DMS79 (cell line): ENCODE data around the gene CCL3.
"Not testable (repeated sequence)": the region's sequence is repeated elsewhere in the genome, so short reads cannot be mapped to it uniquely, and the experiment has no call there.

ENCODE experiments used
- DNase-seq: peaks from one replicate; lab custom pipeline; 2025; lab: John Stamatoyannopoulos, UW

The CCL3 gene

DNA sequence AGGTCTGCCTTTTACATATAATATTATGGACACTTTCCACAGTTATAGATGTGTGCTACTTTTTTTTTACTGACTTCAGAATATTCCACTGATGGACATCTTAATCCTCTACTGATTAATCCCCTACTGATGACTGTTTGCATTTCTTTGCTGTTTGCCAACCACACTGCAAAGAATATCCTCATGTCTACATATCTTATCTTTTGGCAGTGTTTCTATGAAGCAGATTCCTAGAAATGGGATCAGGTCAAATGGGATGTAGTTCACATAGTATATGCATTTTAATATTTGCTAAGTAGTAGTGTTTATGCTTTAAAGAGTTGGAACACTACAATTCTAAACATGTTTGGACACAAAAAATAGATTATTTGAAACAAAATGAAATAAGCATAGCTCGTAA, 3.2 kb downstream of the CCL3 start:
- no peak for DNase-seq

DNA sequence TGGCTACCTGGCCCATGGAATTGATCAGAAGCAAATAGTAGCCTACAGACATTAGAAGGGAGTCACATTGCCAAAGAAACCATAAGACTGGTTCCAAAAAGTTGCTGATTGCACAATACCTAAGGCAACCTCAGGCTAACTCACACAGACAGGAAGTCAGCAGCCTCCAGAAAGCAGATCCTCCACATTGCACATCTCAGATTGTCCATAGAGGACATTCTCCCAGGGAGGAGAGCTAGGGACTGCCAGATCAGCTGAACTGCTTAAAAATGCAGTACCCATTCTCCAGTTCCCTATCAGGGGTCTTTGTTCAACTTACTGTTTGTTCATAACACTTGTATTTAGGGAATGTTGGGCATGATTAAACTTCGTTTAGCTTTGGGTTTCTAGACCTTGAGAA, 4.2 kb downstream of the CCL3 start:
- no peak for DNase-seq

DNA sequence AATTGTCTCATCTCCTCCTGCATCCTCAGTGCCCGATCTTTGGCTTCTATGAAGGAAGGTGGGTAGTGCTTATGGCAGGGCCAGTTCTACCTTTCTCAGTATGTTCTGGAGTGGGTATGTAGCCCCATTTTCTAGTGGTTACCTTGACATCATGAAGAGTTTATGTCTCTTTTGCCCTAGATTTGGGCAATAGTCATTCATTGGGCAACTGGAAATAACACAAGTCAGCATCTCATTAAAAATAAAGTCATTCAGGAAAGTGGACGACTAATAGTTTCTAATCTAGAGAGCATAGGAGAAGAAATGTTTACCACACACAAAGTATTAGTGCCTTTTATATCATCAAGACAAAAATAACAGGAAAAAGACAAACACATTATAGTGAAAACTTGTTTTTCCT, 6.3 kb downstream of the CCL3 start:
- DNase-seq, result not testable (repeated sequence)

DNA sequence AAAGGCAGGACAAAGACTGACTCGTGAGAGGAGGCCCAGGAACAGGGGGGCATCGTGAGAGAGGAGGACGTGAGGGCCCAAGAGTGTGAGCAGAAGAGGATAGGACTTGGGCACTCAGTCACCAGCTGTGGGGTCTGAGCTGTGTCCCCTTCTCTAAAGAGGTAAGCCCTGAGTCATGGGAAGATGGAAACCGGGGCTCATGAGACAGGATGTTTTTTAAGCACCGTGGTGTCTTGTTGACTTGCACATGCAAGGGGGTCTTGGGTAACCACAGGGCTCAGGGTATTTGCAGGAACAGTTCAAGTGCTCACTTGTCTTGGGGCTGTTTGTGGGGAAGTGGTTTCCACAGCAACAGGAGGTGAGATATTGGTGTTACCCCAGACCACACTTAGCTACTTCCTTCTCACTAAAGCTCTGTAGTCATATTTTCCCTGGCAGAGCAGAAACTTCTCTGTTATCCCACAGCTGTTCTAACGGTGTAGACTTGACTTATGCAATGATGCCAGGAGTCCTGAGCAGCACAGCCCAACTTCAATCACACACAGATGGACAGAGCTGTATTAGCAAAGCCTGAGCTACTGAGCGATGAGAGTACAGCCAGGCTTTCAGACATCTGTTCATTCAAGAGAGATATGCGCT, 7.3 kb downstream of the CCL3 start:
- DNase-seq, result peak; percentile 32

DNA sequence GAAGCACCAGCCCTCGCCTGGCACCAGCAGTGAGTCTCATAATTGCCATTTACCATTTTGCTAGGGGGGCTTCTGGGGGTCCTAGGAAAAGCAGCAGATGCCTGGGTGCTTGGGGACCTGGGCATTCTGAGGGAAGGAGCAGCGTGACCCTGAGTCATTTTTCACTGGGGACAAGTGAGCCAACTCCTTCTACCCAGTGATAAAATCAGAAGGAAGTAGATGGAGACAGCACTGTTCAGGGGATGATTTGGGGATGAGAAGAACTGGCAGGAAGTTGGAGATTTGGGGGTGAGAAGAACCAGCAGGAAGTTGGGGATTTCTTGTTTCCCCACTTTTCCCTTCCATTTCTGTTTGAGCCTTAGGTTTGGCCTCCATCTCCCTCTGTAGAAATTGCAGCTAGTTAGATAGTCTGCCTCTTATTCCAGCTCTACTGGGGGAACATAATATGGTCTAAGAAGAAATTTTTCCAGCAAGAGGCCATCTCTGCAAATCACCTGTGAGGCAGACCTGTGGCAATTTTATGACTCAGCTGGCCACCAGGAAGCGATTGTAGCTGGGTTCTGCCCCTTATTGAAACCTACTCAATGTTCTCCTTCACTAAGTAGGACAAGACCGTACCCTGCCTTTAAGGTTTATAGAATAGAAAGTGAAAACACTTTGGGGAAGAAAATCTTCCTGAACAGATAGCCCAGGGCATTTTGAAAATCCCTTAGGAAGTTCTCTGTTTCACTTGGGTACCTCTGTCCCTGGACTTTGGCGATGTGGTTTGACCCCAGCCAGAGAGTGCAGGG, 8.1 kb downstream of the CCL3 start:
- DNase-seq, result not testable (repeated sequence)

DNA sequence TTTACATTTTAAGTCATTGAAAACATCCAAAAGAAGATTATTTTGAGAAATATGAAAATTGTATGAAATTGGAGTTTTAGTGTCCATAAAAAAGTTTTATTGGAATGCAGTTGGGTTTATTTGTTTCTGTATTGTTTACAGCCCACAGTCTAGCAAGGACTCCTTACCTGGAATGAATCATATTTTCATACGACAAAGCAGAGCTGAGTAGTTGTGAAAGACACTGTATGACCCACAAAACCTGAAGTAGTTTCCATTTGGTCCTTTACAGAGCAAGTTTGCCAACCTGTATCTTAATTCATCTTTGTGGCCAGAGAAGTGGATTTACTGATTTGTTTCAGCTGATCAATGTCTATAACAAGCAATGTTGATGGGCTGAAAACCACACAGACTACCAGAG, 15.6 kb downstream of the CCL3 start:
- no peak for DNase-seq

DNA sequence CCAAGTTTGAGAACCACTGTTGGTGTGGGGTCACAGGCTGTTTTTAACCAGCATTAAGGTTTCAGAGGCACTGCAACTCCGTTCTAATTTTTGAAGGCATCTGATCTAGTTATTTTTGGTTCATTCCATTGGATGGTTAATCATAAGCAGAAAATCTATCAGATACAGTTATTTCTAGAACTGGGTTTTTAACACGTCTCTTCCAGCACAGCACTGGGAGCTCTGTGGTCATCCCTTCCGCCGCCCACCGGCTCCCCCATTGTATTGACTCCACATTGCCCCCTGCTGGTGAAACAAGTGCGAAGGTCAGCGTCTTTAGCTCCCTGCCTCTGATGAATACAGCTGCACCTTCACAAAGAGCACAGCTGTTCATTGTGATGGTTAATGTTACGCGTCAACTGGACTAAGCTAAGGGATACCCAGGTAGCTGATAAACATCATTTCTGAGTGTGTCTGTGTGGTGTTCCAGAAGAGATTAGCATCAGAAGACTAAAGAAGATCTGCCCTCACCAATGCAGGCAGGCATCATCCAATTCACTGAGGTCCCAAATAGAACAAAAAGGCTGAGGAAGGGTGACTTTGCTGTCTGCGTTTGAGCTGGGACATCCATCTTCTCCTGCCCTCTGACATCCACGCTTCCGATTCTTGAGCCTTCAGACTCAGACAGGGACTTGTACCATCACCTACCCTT, 17.4 kb downstream of the CCL3 start:
- DNase-seq, result no peak

DNA sequence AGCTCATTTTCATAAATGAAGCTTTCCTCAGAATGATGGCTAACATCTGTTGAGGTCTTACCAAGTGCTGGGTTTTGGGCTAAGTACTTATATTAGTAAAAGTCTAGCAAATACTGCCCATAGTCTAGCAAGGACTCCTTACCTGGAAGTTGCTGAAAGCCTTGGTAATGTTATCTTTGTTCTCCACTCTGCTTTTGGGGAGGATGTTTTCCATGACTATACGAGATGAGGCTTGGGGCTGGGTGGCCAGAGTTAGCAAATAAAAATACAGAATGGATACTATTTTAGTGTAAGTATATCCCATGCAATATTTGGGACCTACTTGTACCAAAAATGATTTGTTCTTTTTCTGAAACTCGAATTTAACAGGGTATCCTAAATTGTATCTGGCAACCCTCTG, 18.2 kb downstream of the CCL3 start:
- no peak for DNase-seq

DNA sequence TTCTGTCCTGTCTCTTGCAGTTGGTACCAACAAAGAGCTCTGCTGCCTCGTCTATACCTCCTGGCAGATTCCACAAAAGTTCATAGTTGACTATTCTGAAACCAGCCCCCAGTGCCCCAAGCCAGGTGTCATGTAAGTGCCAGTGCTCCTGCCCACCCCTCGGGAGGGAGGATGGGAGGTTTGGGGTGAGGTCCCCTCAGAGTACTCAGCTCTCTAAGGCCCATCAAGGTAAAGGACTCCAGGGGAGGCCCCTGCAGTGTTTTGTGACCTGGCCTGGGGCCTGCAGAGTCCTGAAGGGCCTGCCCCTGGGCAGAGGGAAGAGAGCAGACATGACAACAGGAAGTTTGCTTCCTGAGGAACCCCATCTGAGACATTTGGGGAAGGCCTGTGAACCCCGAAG, 19.5 kb downstream of the CCL3 start:
- DNase-seq, result no peak

DNA sequence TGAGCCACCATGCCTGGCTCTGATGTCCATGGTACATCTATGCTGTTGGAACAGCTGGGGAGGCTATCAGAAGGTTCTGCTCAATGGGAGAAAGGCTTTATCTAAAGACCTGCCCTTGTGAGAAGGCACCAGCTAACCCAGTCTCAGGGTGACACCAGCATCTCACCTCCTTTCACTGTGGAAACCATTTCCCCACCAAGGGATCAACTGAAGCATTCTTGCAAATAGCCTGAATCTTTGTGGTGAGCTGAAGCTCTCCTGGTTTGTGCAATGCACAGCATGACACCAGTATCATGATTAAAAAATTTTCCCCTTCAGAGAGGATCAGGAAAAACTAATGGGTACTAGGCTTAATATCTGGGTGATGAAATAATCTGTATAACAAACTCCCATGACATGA, 20.8 kb downstream of the CCL3 start:
- DNase-seq, result no peak

DNA sequence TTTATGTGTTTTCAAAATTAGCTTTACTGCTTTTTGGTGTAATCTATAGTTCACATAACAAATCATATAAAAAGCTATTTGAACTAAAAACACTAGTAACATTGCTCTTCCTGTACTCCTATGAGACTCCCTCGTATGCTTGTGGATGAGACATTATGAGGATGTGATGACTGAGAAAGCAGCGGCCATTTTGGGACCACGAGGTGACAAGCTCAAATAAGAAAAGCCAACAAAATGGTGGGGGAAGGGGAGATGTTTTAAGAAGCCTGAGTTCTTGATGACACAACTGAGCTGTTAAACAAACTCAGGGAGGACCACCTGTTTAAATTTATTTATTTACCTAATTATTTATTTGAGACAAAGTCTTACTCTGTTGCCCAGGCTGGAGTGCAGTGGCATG, 21.4 kb downstream of the CCL3 start:
- no peak for DNase-seq

DNA sequence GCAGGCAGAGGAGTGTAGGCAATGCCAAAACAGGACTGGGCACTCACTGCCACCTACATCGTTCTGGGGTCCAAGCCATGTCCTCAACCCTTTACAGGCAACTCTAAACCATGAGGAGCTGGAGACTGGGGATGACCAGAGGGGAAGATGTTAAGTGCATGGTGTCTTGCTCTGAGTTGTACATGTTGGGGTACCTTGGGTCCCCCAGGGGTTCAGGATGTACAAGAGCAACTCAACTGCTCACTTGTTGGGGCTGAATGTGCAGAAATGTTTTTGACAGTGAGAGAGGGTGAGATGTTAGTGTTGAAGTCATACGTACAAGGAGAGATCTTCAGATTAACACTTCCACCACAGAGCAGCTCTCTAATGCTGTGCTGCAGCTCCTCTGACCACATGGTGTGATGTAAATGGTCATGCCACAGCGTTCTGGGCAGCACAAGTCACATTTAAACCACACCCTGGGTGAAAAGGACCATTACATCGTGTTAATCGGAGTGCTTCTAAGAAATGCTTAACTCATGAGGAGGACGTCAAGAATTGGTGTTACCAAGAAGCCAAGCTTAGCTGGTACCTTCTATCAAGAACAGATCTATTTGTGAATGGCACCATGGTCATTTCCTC, 23.5 kb downstream of the CCL3 start:
- DNase-seq, result no peak

DNA sequence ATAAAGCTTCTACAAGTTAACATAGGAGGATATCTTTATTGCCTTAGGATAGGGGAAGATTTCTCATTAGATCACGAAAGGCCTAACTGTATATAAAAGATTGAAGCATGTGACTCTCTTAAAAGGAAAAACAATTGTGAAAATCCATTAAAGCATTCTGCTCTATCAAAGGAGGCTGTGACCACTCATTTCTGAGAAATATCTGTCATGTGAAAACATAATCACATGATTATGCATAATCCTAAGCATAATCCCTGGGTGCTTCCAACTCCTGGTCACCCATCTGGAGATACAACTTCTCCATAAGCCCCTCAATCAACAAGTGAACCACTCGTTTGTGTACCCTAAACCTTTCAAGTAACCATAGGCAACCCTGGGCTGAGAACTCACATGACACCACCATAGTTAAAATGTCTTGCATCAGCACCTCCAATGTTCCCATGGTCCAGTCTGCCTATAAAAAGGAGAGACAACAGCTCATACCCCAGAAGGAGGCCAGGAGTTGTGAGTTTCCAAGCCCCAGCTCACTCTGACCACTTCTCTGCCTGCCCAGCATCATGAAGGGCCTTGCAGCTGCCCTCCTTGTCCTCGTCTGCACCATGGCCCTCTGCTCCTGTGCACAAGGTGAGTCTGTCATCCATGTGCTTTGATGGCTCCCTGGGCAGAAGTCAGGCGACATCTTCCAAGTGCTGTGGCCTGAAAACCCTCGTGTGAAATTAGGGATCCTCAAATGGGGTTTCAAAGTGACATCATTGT, 26.0 kb downstream of the CCL3 start, which contains the start of gene CCL18:
CCL18 (plus strand) TSS at position 487 of the 756 bp plus-strand sequence; CDS start at position 558, 71 bp downstream.
- no peak for DNase-seq

DNA sequence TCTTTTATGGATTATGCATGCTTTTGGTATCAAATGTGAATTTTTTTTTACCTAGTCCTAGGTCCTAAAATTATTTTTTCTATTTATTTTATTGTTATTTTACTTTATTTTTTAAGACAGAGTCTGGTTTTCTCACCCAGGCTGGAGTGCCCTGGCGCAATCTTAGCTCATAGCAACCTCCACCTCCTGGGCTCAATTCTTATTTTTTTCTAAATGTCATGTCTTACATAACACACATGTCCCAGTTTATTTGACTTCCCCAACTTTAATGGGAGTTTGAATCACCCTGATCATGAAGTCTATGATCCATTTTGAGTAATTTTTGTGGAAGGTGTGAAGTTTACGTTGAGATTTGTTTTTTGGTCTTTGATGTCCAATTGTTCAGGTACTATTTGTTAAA, 29.1 kb downstream of the CCL3 start:
- no peak for DNase-seq

DNA sequence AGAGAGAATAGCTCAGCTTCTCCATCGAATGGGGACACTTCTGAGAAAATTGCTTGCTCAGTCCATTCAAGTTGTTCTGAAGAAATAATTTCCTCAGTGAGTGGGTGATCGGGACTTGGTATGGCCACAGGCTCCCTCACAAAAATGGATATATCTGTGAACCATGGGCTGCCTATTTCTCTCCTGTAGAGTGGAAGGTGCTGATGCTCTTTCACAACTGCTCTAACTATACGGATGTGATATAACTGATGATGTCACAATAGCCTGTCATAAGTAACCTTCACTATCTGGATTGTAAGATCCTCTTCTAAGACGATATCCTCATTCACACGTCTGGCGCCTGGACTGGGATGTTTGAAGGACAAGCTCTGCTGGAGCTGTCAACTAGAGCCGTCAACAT, 30.5 kb downstream of the CCL3 start:
- DNase-seq, result no peak

DNA sequence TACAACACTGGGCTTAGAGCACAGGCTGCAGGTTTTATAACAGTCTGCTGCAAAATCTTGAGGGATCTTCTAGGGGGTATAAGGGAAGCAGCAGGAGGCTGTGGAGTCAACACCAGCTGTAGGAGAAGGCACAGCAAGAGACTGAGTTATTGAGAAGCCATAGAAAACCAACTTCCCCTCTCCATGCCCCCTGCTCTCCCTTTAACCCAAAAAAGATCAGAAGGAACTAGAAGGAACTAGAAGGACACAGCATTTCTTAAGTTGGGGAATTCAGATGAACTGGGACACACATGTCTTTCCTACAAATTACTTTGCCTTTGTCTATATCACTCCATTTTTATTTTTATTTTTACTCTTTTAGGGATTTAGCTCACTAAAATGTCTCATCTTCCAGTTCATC, 32.0 kb downstream of the CCL3 start:
- no peak for DNase-seq

DNA sequence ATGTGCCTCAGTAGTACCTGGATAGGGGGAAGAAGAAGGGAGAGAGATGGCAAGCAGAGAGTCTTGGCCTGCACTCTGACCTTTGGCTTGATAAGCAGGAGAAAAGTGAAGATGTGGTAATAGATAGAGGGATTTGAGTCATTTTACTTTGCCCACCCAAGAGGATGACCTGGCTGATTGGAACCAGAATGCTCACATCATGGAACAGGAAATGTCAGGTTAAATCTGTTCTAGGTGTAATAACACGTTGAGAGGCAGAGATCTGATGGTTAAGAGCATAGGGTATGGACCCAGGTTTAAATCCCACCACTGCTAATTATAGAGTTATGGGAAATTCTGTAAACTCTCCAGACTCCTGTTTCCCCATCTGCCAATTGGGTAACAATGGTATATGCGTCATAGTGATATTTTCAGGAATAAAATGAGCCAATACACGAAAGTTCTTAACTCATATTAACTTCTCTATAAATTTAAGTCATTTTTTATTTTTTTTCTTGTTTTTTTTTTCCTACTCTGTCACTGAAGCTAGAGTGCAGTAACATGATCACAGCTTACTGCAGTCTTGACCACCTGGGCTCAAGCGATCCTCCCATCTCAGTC, 33.9 kb downstream of the CCL3 start:
- DNase-seq, result no peak

DNA sequence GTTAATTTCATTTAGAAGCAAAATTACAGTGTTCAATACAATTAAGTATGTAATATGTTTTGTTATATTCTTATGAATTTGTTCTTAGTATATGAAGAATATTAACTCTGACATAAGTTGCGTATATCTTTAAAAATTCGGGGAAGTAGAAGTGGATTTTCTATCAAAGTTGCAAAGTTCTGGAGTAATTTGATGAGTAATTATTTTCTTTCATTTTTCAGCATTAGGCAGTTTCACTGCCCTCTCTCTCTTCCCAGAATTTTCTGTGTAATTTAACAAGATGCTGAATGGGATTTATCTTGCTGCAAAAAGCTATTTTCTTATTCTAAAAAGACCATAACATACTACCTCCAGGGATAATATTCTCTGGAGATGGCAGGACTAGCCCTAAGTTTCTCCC, 34.8 kb downstream of the CCL3 start:
- DNase-seq, result no peak

DNA sequence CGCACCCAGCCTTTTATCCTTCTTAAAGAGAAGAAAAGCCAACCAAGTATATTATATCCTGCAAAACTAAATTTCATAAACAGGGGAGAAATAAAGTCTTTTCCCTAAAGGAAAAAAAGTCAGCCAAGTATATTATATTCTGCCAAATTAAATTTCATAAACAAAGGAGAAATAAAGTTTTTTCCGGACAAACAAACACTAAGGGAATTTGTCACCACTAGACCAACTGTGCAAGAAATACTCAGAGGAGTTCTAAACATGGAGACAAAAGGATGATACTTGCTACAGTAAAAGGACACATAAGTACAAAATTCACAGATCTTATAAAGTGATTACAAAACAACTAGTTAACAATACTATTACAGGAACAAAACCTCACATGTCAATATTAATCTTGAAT, 40.3 kb downstream of the CCL3 start:
- no peak for DNase-seq

DNA sequence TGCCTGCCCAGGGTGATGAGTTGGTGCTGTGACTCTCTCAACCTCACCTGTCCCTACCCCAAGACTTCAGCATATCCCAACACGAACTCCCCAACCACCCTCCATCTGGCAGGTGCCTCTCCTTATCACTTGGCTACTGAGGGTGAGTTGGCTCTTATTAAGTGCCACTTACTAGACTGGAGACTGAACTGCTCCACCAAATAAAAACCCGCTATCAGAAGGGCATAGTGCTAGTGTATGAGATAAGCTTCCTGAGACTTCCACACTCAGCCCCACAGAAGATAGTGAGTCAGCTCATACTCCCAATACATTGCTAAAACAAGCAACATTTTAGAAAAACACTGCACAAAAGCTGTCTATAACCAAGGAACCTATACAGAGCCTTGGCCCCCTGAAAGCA, 41.9 kb downstream of the CCL3 start:
- DNase-seq, result no peak
